HepG2 (cell line): ENCODE results near the gene DDOST. TPM values are rescaled to one million over a fixed set of nuclear protein-coding genes. Genes with fewer than 3 reads are reported as not detected.

Source experiments
- ATAC-seq: fragments of 200-7000 bp; cut with Tn5 transposase; 3 replicates; pipeline ENCODE4 v1.9.1; 2020; ENCODE audit warnings: mild to moderate bottlenecking, moderate library complexity
- BruUV-seq: library from RNA; stranded (reverse); fragments of 400-500 nt; replicated peaks from 2 replicates; lab custom pipeline; 2021; lab: Mats Ljungman, UMichigan
- CTCF ChIA-PET: fragments of 300-600 bp; formaldehyde crosslinking; extraction: SDS; loops from one replicate; lab custom pipeline; 2021; ENCODE audit warnings: low total read pairs, inconsistent platforms, low intra/inter-chr PET ratio; lab: Yijun Ruan, JAX
- POLR2A ChIA-PET: fragments of 350-600 bp; sonication (Branson Sonifier 250); formaldehyde crosslinking; loops from one replicate; lab custom pipeline; 2020; ENCODE audit warnings: antibody characterized with exemption, inconsistent platforms; lab: Yijun Ruan, JAX
- DNase-seq: peaks from one replicate; pipeline ENCODE4 v3.0.0-alpha.2; 2015; ENCODE audit warnings: low spot score
- FAIRE-seq: peaks from 3 replicates; lab custom pipeline; 2011; peaks lifted over from hg19 to GRCh38; lab: Jason Lieb, UNC
- H2AFZ ChIP-seq: one replicate; pipeline ENCODE4 v1.6.1; 2011; ENCODE audit warnings: low read length, inconsistent platforms
- H3K27ac ChIP-seq: fragments of 300-600 bp; 3 replicates; pipeline ENCODE4 v1.8.0; 2011; ENCODE audit warnings: mixed run types, mild to moderate bottlenecking, mixed read lengths, low read length, inconsistent platforms; ENCODE audit not compliant: insufficient read depth; ENCODE audit errors: extremely low read length
- H3K27me3 ChIP-seq, 2 experiments: fragments of 200-600 bp in 1 of 2; 2 replicates in 1 of 2; 3 replicates in 1 of 2; pipeline versions ENCODE4 v1.6.0 to v1.8.0; 2011; ENCODE audit warnings: low read length in 2 of 2, mild to moderate bottlenecking in 2 of 2, moderate library complexity in 2 of 2, inconsistent platforms in 1 of 2; ENCODE audit not compliant: insufficient read depth in 2 of 2, control insufficient read depth in 1 of 2
- H3K36me3 ChIP-seq, 2 experiments: fragments of 200-600 bp in 1 of 2; replicated peaks in 1 of 2; 2 replicates in 1 of 2; 3 replicates in 1 of 2; pipeline versions ENCODE4 v1.5.1 to v1.8.0; 2011; ENCODE audit warnings: low read length in 2 of 2, inconsistent platforms in 1 of 2; ENCODE audit not compliant: insufficient read depth in 2 of 2, control insufficient read depth in 1 of 2
- H3K4me1 ChIP-seq: 2 replicates; pipeline ENCODE4 v1.5.1; 2012; ENCODE audit warnings: low read length, inconsistent platforms; ENCODE audit not compliant: insufficient read depth
- H3K4me2 ChIP-seq: 2 replicates; pipeline ENCODE4 v1.6.0; 2011; ENCODE audit warnings: low read depth, low read length, inconsistent platforms
- H3K4me3 ChIP-seq, 3 experiments: fragments of 200-600 bp in 1 of 3; sonication (generic), shearing (Covaris generic) in 1 of 3; replicated peaks in 1 of 3; 2 replicates each; pipeline ENCODE4 v1.5.1; 2011 to 2016; ENCODE audit warnings: low read length in 3 of 3, inconsistent platforms in 2 of 3, low read depth in 2 of 3, mild to moderate bottlenecking in 2 of 3, control low read depth in 1 of 3, mixed read lengths in 1 of 3; ENCODE audit not compliant: insufficient read depth in 1 of 3
- H3K79me2 ChIP-seq: one replicate; pipeline ENCODE4 v1.6.1; 2011; ENCODE audit warnings: low read length, inconsistent platforms; ENCODE audit not compliant: insufficient read depth
- H3K9ac ChIP-seq: 2 replicates; pipeline ENCODE4 v1.6.0; 2011; ENCODE audit warnings: mild to moderate bottlenecking, low read depth, low read length, inconsistent platforms; ENCODE audit not compliant: insufficient read depth
- H3K9me3 ChIP-seq: 2 replicates; pipeline ENCODE4 v1.5.1; 2012; ENCODE audit warnings: mild to moderate bottlenecking, low read length
- H4K20me1 ChIP-seq: 2 replicates; pipeline ENCODE4 v1.6.0; 2011; ENCODE audit warnings: inconsistent platforms, mild to moderate bottlenecking, low read length, moderate library complexity; ENCODE audit not compliant: insufficient read depth
- ARNTL ChIP-seq: sonication (generic); formaldehyde crosslinking; IDR thresholded peaks from 2 replicates; pipeline ENCODE4 v1.4.0; 2020; ENCODE audit warnings: mild to moderate bottlenecking, missing genetic modification reagents
- NCOA5 ChIP-seq: sonication (generic); formaldehyde crosslinking; IDR thresholded peaks from 2 replicates; pipeline ENCODE4 v1.4.0; 2020; ENCODE audit warnings: missing genetic modification reagents
- ZBTB21 ChIP-seq: sonication (generic); formaldehyde crosslinking; IDR thresholded peaks from 2 replicates; pipeline ENCODE4 v1.4.0; 2020; ENCODE audit warnings: missing genetic modification reagents
- ZNF629 ChIP-seq: sonication (generic); formaldehyde crosslinking; conservative IDR thresholded peaks from 2 replicates; pipeline ENCODE4 v1.5.0; 2020; ENCODE audit warnings: missing genetic modification reagents
- WGBS: methylation state at CpG from one replicate; pipeline ENCODE4 v1.1.6; 2017; ENCODE audit warnings: low lambda C conversion rate; 5-methylcytosine and 5-hydroxymethylcytosine counted together
- in situ Hi-C: cut with HindIII; loops from 2 replicates; pipeline ENCODE4 v1.10.0; 2017; ENCODE audit warnings: low pct_unique_long_range_greater_than_20kb; ENCODE audit not compliant: extremely low pct_ligation_motif_present
- intact Hi-C: fragments of 100-400 bp; cut with micrococcal nuclease; formaldehyde crosslinking; loops from one replicate; pipeline ENCODE4 v1.10.0; 2022; ENCODE audit not compliant: unreplicated experiment
- polyA plus RNA-seq, 8 experiments: library from polyadenylated mRNA; depleted of rRNA in 3 of 8; stranded (reverse) in 7 of 8; unstranded in 1 of 8; fragments of >200 nt; fragmentation: Illumina TruSeq in 4 of 8; extraction: Trizol in 4 of 8; gene quantifications; 2 replicates each; pipeline versions ENCODE4 v1.2.1 to v1.2.3, GENCODE V29; 2011 to 2016; ENCODE audit warnings: low read depth in 4 of 8, missing spikeins in 1 of 8, mixed read lengths in 1 of 8; ENCODE audit not compliant: insufficient read depth in 1 of 8
- total RNA-seq, 5 experiments: library from RNA; depleted of rRNA; stranded (reverse); fragments of >200 nt; fragmentation: Illumina TruSeq; extraction: Trizol; gene quantifications; 2 replicates each; pipeline ENCODE4 v1.2.3, GENCODE V29; 2016; ENCODE audit warnings: low read depth in 1 of 5
- TF ChIP-seq, protein P1 (sequence below): sonication (generic); formaldehyde crosslinking; IDR thresholded peaks from 2 replicates; pipeline ENCODE4 v1.5.0; 2020; ENCODE audit warnings: mild to moderate bottlenecking, missing genetic modification reagents
- TF ChIP-seq, protein P2 (sequence below): IDR thresholded peaks from 2 replicates; pipeline ENCODE4 v1.6.1; 2012; ENCODE audit warnings: inconsistent platforms
- TF ChIP-seq, protein P3 (sequence below): sonication (generic); formaldehyde crosslinking; IDR thresholded peaks from 2 replicates; pipeline ENCODE4 v1.9.0; 2021; ENCODE audit warnings: missing genetic modification reagents, borderline replicate concordance

DDOST gene
- total and polyA plus RNA-seq, 2 of the 13 experiments (the other 11 are each of a cell fraction or from before 2014, with no cell fraction given): 335 to 494 TPM

DNA sequence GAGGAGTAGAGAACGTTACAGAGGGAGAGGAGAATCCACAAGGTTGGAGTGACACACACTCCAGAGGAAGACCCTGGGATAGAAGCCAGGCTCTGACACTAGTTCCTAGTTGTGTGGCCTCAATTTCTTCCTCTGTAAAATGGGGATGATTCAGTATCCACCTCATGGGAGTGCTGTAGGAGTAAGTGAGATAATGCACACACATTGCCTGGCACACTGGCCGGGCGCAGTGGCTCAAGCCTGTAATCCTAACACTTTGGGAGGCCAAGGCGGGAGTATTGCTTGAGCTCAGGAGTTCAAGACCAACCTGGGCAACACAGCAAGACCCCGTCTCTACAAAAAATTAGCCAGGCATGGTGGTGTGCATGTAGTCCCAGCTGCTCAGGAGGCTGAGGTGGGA lies 47.7 kb upstream of the DDOST start:
- ChIA-PET POLR2A (no interaction called here), CTCF (no interaction called here)
- WGBS: 33% methylated on average over 4 of the region's 5 CpGs
- in situ Hi-C loops: no loop called here
- no peak overlapping the region for H3K4me2 ChIP-seq
- H3K4me1 ChIP-seq: peaks cover 26% of the 10 kb centered on the region
- intact Hi-C loops: no loop called here
- H3K79me2 ChIP-seq: no peaks in the 10 kb centered on the region
- H2AFZ ChIP-seq: no peak overlapping the region
- H3K36me3 ChIP-seq: no peaks in the 10 kb centered on the region
- 0 out of 5 replicates have a peak, but pooled peaks cover 0 to 3% of the 10 kb centered on the region in 2 experiments for H3K27me3 ChIP-seq
- TF ChIP-seq, protein P1, sequence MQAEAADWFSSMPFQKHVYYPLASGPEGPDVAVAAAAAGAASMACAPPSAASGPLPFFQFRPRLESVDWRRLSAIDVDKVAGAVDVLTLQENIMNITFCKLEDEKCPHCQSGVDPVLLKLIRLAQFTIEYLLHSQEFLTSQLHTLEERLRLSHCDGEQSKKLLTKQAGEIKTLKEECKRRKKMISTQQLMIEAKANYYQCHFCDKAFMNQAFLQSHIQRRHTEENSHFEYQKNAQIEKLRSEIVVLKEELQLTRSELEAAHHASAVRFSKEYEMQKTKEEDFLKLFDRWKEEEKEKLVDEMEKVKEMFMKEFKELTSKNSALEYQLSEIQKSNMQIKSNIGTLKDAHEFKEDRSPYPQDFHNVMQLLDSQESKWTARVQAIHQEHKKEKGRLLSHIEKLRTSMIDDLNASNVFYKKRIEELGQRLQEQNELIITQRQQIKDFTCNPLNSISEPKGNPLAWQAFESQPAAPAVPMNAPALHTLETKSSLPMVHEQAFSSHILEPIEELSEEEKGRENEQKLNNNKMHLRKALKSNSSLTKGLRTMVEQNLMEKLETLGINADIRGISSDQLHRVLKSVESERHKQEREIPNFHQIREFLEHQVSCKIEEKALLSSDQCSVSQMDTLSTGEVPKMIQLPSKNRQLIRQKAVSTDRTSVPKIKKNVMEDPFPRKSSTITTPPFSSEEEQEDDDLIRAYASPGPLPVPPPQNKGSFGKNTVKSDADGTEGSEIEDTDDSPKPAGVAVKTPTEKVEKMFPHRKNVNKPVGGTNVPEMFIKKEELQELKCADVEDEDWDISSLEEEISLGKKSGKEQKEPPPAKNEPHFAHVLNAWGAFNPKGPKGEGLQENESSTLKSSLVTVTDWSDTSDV (CRISPR knock-in tag): no peak
- TF ChIP-seq ZNF629 (CRISPR knock-in tag): peak; percentile 61
- H3K4me3 ChIP-seq: no peak overlapping the region
- no peaks in the 10 kb centered on the region for H4K20me1 ChIP-seq
- no peak overlapping the region for H3K27ac ChIP-seq
- DNase-seq (no peak), ATAC-seq (no peak), FAIRE-seq (no peak)
- no peaks in the 10 kb centered on the region for H3K9me3 ChIP-seq
- no peak overlapping the region for H3K9ac ChIP-seq
- BruUV-seq: no TSS peak

- H3K9ac ChIP-seq: no peak overlapping the region
- BruUV-seq: no TSS peak
- H2AFZ ChIP-seq: no peak overlapping the region
- no peak for FAIRE-seq
- 0 out of 5 replicates have a peak, but pooled peaks cover 0 to 3% of the 10 kb centered on the region in 2 experiments for H3K27me3 ChIP-seq
- ChIA-PET CTCF (no interaction called here), POLR2A (interaction anchor here (1.3 to 1.8 kb wide), 2 partner anchors 78 to 407 kb away, joined by 3 to 7 read pairs; no protein-coding TSS in a partner anchor)
- no peak for ATAC-seq
- H3K4me1 ChIP-seq: peaks cover 19% of the 10 kb centered on the region
- no peaks in the 10 kb centered on the region for H3K79me2 ChIP-seq
- no peak overlapping the region for H3K27ac ChIP-seq
- no peak overlapping the region for H3K4me3 ChIP-seq
- no peaks in the 10 kb centered on the region for H3K9me3 ChIP-seq
- no peaks in the 10 kb centered on the region for H3K36me3 ChIP-seq
- no peaks in the 10 kb centered on the region for H4K20me1 ChIP-seq
- no peak overlapping the region for H3K4me2 ChIP-seq
- TF ChIP-seq ZBTB21 (CRISPR knock-in tag): no peak
- TF ChIP-seq ARNTL (CRISPR knock-in tag): no peak
- no peak for TF ChIP-seq NCOA5 (CRISPR knock-in tag)
- TF ChIP-seq, protein P2, sequence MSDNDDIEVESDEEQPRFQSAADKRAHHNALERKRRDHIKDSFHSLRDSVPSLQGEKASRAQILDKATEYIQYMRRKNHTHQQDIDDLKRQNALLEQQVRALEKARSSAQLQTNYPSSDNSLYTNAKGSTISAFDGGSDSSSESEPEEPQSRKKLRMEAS: no peak
- TF ChIP-seq, protein P3, sequence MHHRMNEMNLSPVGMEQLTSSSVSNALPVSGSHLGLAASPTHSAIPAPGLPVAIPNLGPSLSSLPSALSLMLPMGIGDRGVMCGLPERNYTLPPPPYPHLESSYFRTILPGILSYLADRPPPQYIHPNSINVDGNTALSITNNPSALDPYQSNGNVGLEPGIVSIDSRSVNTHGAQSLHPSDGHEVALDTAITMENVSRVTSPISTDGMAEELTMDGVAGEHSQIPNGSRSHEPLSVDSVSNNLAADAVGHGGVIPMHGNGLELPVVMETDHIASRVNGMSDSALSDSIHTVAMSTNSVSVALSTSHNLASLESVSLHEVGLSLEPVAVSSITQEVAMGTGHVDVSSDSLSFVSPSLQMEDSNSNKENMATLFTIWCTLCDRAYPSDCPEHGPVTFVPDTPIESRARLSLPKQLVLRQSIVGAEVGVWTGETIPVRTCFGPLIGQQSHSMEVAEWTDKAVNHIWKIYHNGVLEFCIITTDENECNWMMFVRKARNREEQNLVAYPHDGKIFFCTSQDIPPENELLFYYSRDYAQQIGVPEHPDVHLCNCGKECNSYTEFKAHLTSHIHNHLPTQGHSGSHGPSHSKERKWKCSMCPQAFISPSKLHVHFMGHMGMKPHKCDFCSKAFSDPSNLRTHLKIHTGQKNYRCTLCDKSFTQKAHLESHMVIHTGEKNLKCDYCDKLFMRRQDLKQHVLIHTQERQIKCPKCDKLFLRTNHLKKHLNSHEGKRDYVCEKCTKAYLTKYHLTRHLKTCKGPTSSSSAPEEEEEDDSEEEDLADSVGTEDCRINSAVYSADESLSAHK (CRISPR knock-in tag): no peak
- in situ Hi-C loops: no loop called here
- DNase-seq: no peak
- intact Hi-C loops: no loop called here
- WGBS: 14% methylated on average over 4 of the region's 6 CpGs
Observed at GRCh38 chr1:20708057-20708456, 46.9 kb upstream of the DDOST start.
